NCI-H2029 (cell line): ENCODE measurements around the gene AATK.

Experiments used
- DNase-seq: peaks from one replicate; lab custom pipeline; 2025; lab: John Stamatoyannopoulos, UW

AATK gene, protein sequence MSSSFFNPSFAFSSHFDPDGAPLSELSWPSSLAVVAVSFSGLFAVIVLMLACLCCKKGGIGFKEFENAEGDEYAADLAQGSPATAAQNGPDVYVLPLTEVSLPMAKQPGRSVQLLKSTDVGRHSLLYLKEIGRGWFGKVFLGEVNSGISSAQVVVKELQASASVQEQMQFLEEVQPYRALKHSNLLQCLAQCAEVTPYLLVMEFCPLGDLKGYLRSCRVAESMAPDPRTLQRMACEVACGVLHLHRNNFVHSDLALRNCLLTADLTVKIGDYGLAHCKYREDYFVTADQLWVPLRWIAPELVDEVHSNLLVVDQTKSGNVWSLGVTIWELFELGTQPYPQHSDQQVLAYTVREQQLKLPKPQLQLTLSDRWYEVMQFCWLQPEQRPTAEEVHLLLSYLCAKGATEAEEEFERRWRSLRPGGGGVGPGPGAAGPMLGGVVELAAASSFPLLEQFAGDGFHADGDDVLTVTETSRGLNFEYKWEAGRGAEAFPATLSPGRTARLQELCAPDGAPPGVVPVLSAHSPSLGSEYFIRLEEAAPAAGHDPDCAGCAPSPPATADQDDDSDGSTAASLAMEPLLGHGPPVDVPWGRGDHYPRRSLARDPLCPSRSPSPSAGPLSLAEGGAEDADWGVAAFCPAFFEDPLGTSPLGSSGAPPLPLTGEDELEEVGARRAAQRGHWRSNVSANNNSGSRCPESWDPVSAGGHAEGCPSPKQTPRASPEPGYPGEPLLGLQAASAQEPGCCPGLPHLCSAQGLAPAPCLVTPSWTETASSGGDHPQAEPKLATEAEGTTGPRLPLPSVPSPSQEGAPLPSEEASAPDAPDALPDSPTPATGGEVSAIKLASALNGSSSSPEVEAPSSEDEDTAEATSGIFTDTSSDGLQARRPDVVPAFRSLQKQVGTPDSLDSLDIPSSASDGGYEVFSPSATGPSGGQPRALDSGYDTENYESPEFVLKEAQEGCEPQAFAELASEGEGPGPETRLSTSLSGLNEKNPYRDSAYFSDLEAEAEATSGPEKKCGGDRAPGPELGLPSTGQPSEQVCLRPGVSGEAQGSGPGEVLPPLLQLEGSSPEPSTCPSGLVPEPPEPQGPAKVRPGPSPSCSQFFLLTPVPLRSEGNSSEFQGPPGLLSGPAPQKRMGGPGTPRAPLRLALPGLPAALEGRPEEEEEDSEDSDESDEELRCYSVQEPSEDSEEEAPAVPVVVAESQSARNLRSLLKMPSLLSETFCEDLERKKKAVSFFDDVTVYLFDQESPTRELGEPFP (N-terminal part only)

DNA sequence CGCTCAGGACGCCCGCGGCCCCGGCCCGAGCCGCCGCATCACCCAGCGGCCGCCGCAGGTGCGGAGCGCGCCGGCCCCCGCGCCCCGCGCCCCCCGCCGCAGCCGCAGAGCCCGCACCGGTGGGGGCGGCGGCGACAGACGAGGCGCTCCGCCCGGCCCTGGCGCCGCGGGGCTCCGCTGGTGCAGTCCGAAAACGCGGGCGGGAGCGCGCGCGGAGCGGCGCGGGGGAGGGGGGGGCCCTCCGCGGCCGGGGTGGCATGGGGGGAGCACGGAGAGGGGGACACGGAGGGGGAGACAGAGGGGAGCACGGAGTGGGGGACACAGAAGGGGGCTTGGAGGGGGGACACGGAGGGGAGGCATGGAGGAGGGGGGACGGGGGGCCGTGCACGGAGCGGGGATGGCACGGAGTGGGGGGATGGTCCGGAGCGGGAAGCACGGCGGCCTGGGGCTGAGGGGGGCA, at the start of gene AATK:
Gene AATK, minus strand, starts transcription at position 189 of the 460 bp plus-strand sequence. CDS start 229 bp downstream, outside the sequence.
- DNase-seq = no peak

DNA sequence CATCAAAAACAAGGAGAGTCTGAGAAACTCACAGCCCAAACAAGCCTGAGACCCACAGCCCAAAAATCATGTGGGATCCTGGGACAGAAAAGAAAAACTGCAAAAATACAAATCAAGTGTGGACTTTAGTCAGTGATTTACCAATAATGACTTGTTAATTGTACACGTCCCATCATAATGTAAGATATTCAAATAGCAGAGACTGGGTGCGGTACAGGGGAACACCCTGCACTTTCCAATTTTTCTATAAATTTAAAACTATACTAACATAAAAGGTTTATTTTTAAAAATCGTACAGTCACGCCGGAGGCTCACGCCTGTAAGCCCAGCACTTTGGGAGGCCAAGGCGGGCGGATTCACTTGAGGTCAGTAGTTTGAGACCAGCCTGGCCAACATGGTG, 48.0 kb upstream of the AATK start:
- no peak for DNase-seq

DNA sequence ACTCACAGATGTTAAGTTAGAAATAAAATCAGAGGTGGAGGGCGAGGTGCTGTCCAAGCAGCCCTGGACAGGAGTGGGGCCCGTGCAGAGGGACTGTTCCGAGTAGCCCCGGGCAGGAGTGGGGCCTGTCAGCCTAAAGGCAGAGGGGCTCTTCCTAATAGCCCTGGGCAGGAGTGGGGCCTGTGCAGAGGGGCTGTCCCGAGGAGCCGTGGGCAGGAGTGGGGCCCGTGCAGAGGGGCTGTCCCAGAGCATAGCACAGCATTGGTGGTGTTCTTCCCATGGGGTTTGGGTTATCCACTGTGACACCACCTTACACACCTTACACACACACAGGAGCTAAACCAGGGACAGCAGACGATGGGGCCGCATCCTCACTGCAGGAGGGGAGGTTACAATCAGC, 46.3 kb upstream of the AATK start:
- no peak for DNase-seq

DNA sequence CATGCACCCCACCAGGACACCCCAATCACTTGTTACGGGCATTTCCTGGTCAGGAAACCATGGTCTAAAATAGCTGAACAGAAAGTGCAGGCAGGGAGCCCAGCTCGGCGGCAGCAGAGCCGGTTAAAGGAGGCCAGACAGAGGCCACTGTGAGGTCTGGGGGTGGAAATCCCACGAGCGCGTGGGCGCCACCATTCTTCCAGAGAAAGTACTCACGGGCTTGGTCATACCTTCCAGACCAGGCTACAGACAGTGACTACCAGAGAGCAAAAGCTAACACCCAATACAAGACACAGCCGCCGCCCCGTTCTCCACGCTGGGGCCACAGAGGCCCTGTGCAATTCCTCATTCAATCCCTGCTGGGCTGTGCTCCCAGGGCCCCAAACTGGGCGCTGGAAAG, 44.8 kb upstream of the AATK start:
- DNase-seq = no peak

DNA sequence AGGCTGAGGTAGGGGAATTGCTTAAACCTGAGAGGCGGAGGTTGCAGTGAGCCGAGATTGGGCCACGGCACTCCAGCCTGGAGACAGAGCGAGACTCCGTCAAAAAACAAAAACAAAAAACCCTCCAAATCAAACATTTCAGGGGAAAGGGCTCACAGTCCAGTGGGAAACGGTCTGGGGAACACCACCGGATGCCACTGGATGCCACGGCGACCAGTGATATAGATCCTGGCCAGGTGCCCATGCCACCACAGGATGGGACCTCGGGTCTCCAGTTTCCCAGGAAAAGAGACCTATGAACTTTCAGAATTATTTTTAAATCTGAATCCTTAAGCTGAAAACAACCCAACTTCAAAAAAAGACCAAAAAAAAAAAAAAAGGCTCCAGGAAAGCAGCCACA, 44.4 kb upstream of the AATK start:
- no peak for DNase-seq

DNA sequence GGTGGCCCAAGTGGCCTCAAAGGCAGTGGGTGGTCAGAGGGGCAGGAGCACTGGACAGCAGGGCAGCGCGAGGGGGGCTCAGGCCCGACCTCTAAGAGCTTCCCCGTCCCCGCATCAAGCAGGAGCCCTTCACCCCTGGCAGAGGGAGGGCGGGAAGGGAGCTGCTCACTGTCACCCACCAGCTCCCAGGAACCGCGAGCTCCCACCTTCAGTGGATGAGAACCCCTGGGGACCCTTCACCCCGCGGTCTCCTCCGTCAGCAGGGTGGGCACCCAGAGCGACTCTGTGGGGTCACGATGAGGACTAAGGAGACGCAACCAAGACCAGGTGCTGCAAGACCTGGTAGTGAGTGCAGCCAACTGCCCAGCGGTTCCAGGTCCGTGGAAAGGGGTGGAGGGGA, 43.1 kb upstream of the AATK start:
- DNase-seq = no peak

DNA sequence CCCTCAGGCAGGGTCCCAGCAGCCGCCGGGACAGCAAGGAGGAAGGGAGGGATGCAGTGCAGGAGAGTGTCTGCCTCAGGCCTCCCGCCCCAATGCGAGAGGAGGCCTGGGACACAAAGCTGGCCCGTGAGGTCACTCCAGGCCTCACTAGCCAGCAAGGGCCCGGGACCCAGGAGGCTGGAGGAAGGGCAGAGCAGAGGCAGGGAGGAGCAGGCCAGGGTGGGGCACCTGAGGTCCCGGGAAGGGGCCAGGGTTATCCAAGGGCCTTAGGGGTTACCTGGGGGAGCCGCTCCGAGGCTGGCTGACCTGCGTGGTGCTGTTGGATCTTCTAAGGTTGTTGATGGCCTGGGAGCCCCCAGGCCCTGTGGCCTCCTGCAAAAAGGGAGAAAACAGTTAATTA, 42.6 kb upstream of the AATK start:
- no peak for DNase-seq

DNA sequence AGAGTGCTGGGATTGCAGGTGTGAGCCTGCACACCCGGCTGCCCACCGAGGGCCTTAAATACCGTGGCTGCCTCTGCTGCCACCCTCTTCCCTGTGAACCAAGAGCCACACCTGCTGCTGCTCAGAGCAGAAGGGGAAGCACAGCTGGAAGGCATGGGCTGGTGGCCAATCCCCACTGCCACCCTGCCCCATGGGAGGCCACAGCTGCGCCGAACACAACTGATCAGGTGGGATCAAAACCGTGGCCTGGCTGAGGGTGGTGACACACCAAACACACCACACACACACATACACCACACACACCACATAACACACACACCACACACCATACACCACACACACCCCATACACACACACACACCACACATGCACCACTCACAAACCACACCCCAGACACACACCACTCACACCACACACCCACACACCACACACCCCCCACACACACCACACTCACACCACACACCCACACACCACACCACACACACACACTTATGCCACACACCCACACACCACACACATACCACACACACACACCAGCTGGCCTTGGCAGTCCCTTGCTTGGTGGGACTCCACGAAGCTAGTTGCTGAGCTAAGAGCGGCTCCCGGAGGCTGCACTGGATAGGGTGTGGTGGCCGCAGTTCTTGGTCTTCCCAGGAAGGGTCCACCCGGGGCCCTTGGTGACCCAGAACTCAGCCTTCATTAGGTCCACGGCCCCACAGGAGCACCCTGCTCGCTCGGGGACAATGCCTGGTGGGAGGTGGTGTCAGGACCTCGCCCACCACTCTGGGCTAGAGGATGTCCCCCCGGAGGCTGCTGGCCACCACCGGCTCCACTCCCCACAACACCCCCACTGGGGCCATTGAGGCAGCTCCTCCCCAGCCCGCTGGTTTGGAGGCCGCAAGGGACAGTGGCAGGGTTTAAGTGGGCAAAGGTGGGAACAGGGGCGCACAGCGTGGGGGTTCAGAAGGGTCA, 41.9 kb upstream of the AATK start:
- DNase-seq = no peak

DNA sequence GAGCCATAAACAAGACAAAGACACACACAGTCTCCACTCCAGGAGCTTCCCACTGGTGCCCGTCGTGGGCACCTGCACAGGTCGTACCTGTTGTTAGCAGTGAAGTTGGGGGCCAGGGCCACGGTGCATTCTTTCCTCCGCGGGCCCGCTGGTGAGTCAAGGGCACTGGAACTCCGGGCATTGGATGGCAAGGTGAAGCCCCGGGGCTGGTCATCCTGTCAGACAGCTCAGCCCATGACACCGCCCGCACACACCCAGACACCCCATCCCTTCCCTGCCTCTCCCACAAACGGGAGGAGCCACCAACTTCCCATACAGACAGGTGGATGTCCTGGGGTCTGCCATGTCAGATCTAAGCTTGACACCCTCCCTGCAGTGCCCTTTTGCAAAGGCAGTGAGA, 40.6 kb upstream of the AATK start:
- no peak for DNase-seq

DNA sequence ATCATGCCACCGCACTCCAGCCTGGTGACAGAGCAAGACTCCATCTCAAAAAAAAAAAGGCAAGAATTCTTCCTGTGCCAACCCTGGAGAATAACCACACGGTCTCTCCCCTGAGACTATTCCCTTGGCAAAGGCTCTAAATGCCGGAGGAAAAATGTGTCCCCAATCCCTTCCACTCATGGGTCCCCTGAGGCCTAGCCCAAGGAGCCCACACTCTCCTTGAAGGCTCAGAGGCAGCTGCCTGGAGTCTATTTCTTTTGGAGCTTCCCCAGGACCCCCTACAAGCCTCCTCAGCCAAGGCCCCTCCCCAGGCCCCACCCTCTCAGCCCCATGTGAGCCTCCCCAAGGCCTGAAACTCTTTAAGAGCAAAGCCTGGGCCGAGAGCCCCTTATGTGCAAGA, 40.1 kb upstream of the AATK start:
- DNase-seq = no peak

DNA sequence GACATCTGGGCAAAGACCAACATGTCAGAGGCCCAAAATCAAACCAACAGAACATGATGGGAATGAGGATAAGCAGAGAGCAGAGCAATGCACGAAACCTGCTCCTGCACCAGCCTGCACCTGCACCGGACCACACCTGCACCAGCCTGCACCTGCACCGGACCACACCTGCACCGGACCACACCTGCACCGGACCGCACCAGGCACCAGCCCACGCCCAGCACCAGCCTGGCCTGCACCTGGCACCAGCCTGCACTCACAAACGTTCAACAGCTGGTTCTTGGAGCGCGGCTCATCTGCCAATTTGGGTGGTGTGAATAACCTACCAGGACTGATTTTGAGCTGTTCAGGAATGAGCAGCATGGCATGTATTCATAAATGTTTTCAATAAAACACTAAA, 38.6 kb upstream of the AATK start:
- no peak for DNase-seq

DNA sequence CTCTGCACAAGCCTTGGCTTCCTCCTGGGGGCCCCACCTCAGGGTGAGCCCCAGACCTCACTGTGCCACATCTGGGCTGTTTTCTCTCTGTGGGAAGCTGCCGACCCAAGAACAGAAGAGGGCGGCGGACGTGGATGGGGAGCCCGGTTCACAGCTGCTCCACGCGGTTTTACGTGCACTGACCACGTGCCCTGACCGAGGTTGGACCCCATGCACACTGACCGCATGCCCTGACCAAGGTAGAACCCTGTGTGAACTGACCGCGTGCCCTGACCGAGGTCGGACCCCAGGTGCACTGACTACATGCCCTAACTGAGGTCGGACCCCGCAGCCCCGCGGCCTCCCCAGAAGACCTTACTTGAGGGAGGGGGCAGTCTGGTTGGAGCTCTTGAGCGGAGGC, 37.1 kb upstream of the AATK start:
- no peak for DNase-seq

DNA sequence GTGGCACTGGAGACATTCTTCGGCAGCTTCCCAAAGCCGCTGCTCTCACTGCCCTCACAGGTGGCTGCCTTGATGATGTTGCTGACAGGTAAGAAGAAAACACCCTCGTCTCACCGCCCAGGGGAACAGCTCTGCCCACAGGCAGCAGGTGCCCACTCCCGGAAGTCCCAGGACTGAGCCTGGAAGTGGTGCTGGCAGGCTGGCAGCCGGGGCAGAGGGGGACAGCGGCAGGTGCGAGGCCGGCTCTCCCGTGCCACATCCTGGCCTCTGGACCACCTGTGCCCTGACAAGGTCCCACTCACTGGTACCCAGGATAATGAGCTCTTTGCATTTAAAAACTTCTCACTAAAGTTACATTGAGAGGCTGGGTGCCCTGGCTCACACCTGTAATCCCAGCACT, 36.3 kb upstream of the AATK start:
- DNase-seq = no peak

DNA sequence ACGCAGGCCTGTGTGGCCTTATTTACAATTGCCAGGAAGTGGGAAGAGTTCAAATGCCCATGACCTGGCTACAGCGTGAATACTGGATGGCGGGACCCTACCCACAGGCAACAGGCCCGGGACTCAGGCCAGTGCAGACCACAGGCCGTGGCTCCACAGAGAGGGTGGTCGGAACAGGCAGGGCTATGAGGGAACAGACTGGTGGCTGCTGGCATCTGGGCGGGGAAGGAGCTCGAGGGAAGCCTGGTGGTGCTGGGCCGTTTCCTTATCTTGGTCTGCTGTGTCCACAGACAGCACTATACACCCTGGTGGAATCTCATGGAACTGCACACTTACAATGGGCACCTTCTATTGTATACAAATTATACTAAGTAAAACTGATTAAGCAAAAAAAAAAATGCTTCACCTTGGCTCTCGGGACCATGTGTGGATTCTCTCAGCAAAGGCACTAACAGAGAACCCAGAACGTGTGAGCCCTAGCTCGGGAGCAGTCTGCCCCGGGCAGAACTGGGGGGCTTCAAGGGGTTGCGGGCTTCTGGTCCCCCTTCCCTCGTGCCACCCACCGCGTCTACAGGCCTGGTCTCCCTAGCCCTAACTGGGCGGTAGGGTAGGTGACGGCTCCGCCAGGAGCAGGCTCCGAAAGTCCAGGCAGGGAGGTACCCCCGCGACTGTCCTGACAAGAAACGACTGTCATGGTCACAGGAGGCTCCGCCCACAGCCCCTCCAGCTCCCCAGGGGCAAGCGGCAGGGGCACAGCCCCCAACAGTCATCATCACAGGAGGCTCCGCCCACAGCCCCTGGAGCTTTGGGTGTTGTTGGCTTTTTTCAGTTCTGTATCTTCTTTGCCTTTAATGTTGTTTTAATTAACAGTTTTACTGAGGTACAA, 34.9 kb upstream of the AATK start:
- no peak for DNase-seq

DNA sequence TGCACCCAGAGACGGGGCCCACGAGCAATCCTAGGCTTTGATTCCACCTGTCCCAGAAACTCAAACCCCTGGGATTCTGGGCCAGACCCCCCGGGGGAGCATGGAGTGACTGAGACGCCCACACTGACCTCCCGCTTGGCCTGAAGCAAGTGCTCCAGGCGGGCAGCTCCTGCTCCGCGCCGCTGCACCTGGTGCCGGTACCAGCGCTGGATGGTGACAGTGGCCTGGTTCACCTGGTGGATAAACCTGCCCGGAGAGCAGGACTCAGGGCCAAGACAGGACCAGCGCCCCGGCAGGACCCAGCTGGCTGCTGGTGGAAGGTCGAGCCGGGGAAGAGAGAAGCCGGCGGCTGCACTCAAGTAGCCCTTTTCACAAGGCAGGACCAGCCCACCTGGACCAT, 34.2 kb upstream of the AATK start:
- no peak for DNase-seq

DNA sequence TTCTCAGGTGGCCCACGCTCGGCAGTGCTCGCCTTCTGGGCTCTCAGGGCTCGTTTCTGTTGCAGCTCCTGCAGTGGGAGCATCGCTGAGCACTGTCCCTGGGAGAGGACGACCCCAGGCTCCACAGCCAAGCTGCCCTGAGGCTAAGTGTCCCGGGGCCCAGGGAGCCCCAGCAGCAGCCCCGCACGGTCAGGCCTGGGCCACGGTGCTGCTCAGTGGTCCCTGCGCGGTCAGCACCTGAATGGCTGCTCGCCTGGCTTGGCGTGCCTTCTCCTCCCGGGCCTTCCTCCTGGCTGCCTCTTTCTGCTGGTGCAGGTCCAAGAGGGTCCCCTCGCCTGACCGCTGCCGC, 33.4 kb upstream of the AATK start:
- DNase-seq = no peak

DNA sequence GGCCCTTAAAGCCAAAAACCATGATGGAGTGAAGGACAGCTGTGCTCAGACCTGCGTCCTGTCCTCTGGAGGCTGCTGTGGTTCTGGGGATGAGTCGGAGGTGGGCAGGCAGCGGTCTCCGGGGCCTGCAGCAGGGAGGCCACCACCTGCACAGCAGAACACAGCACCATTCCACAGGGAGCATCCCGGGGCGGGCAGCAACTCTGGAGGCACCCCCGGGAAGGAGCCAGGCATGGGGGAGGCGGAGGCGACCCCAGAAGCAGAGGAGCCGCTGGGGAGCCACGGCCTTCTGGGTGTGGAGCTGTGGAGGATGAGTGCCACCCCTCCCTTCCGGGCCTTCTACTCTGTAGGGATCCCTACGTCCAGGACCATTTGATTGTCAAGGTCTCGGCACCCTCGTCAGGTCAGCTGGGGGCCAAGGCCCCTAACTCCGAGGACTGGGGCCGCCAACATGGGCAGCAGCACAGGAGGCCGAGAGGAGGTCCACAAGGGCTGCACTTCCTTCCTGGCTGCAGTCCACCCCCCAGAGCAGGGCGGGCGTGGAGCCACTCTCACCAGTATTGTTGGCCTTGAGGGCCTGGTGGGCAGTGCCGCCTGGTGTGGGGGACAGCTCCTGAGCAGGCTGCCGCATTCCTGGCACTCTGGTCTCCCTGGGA, 32.9 kb upstream of the AATK start:
- no peak for DNase-seq

DNA sequence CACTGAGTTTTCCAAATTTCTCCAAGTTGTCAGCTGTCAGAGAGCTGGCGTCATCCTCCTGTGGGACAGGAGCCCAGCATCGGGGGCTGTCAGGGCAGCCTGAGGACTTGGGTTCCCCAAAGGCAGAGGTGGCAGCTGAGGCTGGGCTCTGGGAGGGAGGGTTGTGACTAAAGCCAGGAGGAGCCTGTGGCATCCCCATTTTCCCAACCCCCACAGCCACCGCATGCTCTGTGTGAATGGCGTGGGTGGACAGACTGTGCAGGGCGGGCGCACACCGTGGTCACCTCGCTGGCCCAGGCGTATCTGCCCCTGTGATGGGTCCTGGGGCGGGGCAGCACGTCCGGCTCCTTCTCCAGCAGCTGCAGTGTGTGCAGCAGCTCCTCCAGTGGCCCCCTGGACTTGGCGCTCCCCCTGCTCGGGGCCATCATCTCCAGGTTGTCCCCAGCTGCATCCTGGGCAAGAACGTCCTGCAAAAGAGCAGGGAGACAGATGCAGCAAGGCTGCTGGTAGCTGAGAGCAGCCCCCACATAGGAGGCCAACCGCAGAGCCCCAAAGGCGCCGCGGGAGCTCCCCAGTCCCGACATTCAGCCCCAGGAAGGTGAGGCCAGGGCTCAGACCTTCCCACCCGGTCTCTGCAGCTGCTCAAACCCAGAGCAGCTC, 31.9 kb upstream of the AATK start:
- no peak for DNase-seq

DNA sequence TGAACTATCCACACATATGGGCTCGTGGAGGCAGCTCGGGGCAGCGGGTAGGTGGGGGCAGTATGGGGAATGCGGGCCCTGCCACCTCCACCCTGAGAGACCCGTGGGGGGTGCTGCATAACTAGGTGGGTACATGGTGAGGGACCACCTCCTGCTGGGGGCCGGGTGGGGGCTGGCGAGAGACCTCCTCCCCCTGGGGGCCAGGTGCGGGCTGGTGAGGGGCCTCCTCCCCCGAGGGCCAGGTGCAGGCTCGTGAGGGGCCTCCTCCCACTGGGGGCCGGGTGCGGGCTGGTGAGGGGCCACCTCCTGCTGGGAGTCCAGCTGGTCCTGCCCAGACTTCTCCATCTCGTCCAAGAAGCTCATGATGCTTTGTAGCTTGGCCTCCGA, 31.4 kb upstream of the AATK start:
- DNase-seq = no peak
